Esophagus squamous epithelium (tissue), 4 donors: ENCODE results near the gene RNF17.

Experiments
- POLR2A ChIP-seq, 4 donors: fragments of 450-650 bp; IDR thresholded peaks; one replicate each; pipeline ENCODE4 v1.6.1; 2017; ENCODE audit warnings: antibody characterized with exemption in 4 of 4, mild to moderate bottlenecking in 4 of 4, moderate library complexity in 3 of 4
- TF ChIP-seq, protein P1 (sequence below), 6 experiments: fragments of 450-650 bp in 4 of 6; fragments of 200-600 bp in 2 of 6; sonication (generic) in 2 of 6; IDR thresholded peaks; one replicate each; pipeline ENCODE4 v1.5.1; 2016 to 2019; ENCODE audit warnings: antibody characterized with exemption in 6 of 6, mild to moderate bottlenecking in 4 of 6, moderate library complexity in 4 of 6

DNA sequence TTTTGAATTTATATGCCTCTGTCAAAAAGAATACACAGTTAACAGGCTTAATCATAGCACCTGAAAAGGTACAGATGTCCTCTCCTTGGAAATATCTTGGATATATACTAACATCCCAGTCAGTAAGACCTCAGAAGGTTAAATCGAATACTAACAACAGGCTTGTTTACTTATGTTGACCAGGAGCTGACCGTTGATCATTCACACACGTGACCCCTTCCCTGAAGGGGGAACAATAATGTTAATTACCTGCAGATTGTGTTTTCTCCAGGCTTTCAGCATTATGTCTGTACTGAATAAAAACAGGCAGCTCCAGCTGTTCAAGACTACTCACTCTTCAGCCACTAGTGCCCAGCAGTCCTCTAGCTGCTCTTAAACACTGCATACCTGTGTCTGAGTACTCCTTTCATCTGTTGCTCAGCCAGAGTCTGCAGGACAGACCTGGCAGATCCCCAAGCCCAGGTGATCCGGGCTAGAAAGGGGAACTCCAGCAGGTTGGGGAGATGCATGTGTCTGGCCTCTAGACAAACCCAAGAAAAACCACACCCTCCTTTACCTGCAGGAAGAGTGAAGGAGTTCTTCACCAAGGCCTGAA, 163.9 kb downstream of the RNF17 start:
- TF ChIP-seq POLR2A (IDR thresholded peaks at IDR 0.05) = no peak
- TF ChIP-seq, protein P1, sequence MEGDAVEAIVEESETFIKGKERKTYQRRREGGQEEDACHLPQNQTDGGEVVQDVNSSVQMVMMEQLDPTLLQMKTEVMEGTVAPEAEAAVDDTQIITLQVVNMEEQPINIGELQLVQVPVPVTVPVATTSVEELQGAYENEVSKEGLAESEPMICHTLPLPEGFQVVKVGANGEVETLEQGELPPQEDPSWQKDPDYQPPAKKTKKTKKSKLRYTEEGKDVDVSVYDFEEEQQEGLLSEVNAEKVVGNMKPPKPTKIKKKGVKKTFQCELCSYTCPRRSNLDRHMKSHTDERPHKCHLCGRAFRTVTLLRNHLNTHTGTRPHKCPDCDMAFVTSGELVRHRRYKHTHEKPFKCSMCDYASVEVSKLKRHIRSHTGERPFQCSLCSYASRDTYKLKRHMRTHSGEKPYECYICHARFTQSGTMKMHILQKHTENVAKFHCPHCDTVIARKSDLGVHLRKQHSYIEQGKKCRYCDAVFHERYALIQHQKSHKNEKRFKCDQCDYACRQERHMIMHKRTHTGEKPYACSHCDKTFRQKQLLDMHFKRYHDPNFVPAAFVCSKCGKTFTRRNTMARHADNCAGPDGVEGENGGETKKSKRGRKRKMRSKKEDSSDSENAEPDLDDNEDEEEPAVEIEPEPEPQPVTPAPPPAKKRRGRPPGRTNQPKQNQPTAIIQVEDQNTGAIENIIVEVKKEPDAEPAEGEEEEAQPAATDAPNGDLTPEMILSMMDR (IDR thresholded peaks at IDR 0.05) = no peak
